ENCODE results near the gene NABP2.

DNA sequence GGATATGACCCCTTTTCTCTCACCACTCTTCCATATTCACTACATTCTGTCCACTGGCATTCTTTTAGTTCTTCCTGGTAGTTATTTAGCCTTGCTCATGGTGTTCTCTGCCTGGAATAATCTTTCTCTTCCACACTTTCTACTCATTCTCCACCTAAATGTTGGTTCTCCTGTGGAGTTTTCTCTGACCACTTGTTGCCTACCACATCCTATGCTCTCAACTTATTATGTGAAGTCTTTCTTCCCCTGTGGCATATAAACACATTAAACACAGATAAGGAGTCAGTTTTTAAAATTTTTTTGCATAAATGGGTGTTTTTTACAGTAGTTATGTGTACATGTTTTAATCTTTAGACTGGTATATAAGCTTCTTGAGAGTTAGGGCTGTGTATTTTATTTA, 31.6 kb upstream of the NABP2 start:
- TF ChIP-seq, protein P1, sequence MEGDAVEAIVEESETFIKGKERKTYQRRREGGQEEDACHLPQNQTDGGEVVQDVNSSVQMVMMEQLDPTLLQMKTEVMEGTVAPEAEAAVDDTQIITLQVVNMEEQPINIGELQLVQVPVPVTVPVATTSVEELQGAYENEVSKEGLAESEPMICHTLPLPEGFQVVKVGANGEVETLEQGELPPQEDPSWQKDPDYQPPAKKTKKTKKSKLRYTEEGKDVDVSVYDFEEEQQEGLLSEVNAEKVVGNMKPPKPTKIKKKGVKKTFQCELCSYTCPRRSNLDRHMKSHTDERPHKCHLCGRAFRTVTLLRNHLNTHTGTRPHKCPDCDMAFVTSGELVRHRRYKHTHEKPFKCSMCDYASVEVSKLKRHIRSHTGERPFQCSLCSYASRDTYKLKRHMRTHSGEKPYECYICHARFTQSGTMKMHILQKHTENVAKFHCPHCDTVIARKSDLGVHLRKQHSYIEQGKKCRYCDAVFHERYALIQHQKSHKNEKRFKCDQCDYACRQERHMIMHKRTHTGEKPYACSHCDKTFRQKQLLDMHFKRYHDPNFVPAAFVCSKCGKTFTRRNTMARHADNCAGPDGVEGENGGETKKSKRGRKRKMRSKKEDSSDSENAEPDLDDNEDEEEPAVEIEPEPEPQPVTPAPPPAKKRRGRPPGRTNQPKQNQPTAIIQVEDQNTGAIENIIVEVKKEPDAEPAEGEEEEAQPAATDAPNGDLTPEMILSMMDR (IDR thresholded peaks at IDR 0.05), result no peak
- TF ChIP-seq, protein P2, sequence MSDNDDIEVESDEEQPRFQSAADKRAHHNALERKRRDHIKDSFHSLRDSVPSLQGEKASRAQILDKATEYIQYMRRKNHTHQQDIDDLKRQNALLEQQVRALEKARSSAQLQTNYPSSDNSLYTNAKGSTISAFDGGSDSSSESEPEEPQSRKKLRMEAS (IDR thresholded peaks at IDR 0.05), result no peak
- TF ChIP-seq, protein P3, sequence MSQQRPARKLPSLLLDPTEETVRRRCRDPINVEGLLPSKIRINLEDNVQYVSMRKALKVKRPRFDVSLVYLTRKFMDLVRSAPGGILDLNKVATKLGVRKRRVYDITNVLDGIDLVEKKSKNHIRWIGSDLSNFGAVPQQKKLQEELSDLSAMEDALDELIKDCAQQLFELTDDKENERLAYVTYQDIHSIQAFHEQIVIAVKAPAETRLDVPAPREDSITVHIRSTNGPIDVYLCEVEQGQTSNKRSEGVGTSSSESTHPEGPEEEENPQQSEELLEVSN (IDR thresholded peaks at IDR 0.05; ENCODE audit: borderline replicate concordance, low read depth), result no peak
- TF ChIP-seq, protein P4, sequence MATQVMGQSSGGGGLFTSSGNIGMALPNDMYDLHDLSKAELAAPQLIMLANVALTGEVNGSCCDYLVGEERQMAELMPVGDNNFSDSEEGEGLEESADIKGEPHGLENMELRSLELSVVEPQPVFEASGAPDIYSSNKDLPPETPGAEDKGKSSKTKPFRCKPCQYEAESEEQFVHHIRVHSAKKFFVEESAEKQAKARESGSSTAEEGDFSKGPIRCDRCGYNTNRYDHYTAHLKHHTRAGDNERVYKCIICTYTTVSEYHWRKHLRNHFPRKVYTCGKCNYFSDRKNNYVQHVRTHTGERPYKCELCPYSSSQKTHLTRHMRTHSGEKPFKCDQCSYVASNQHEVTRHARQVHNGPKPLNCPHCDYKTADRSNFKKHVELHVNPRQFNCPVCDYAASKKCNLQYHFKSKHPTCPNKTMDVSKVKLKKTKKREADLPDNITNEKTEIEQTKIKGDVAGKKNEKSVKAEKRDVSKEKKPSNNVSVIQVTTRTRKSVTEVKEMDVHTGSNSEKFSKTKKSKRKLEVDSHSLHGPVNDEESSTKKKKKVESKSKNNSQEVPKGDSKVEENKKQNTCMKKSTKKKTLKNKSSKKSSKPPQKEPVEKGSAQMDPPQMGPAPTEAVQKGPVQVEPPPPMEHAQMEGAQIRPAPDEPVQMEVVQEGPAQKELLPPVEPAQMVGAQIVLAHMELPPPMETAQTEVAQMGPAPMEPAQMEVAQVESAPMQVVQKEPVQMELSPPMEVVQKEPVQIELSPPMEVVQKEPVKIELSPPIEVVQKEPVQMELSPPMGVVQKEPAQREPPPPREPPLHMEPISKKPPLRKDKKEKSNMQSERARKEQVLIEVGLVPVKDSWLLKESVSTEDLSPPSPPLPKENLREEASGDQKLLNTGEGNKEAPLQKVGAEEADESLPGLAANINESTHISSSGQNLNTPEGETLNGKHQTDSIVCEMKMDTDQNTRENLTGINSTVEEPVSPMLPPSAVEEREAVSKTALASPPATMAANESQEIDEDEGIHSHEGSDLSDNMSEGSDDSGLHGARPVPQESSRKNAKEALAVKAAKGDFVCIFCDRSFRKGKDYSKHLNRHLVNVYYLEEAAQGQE (IDR thresholded peaks at IDR 0.05), result no peak
